Neural cell (in vitro differentiated cells): ENCODE results near the gene MAP4K2.

Source experiments
- EP300 ChIP-seq: fragments of 450-650 bp; conservative IDR thresholded peaks from 2 replicates; pipeline ENCODE4 v1.6.1; 2014; ENCODE audit warnings: antibody characterized with exemption, mild to moderate bottlenecking, moderate library complexity; ENCODE audit not compliant: poor library complexity, severe bottlenecking
- EZH2 ChIP-seq: fragments of 200-600, 300-800 bp; shearing (Covaris generic), sonication (generic); IDR thresholded peaks from 2 replicates; pipeline ENCODE4 v1.6.1; 2014; ENCODE audit warnings: antibody characterized with exemption, low read length, borderline replicate concordance, mild to moderate bottlenecking; ENCODE audit not compliant: insufficient read depth, poor library complexity, severe bottlenecking
- MXI1 ChIP-seq: fragments of 450-650 bp; conservative IDR thresholded peaks from 2 replicates; pipeline ENCODE4 v1.6.1; 2014; ENCODE audit warnings: antibody characterized with exemption, mild to moderate bottlenecking; ENCODE audit not compliant: poor library complexity, severe bottlenecking
- POLR2AphosphoS5 ChIP-seq: IDR thresholded peaks from 2 replicates; pipeline ENCODE4 v1.6.1; 2012
- RAD21 ChIP-seq: fragments of 450-650 bp; conservative IDR thresholded peaks from 2 replicates; pipeline ENCODE4 v1.6.1; 2014; ENCODE audit warnings: antibody characterized with exemption, mild to moderate bottlenecking, moderate library complexity
- SMC3 ChIP-seq: fragments of 450-650 bp; conservative IDR thresholded peaks from 2 replicates; pipeline ENCODE4 v1.6.1; 2014; ENCODE audit warnings: antibody characterized with exemption, mild to moderate bottlenecking, moderate library complexity; ENCODE audit not compliant: poor library complexity
- TAF1 ChIP-seq: IDR thresholded peaks from 2 replicates; pipeline ENCODE4 v1.6.1; 2012; ENCODE audit warnings: low read depth
- TF ChIP-seq, protein P1 (sequence below): fragments of 450-650 bp; IDR thresholded peaks from 2 replicates; pipeline ENCODE4 v1.5.1; 2014; ENCODE audit warnings: antibody characterized with exemption, mild to moderate bottlenecking, moderate library complexity; ENCODE audit not compliant: poor library complexity, severe bottlenecking
- TF ChIP-seq, protein P2 (sequence below): IDR thresholded peaks from 2 replicates; pipeline ENCODE4 v1.6.1; 2012; ENCODE audit warnings: borderline replicate concordance

DNA sequence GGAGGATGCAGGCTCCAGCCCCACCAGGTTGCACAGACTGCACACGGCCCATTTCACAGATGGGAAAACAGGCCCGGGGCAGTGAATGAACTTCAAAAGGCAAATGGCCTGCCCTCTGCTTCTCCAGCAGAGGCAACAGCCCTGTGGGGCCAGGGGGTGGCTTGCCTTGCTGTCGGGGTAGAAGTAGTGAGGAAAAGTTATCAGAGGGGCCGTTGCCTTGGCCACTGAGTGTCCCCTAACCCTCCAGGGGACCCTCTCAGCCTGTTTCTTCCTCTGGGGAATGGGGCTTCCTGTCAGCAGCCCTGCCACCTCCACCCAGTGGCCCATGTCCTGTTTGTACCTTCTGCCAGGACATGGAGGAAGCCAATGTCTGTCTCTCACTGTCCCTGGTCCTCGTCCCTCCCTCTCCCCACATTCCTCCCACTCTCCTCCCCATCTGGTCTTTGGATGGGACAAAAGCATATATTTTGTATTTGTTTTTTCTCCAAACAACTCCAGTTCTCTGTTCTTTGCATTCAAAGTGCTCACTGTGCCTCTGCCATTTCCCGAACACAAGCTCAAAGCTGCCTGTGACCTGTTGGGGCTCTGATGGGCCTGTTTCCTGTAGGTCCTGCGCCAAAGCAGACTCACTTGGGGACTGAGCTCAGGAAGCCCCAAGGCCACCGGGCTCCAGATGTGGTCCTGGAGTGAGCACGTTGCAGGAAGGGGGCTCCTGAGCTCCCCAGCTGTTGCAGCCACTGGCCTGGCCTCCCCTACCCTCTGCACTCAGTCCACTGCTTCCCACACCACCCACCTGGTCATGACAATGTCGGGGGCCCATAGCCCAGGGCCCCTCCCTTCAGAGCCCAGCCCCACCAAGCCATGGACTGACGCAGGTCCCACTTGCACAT lies 9.5 kb downstream of the MAP4K2 start:
- TF ChIP-seq, protein P1, sequence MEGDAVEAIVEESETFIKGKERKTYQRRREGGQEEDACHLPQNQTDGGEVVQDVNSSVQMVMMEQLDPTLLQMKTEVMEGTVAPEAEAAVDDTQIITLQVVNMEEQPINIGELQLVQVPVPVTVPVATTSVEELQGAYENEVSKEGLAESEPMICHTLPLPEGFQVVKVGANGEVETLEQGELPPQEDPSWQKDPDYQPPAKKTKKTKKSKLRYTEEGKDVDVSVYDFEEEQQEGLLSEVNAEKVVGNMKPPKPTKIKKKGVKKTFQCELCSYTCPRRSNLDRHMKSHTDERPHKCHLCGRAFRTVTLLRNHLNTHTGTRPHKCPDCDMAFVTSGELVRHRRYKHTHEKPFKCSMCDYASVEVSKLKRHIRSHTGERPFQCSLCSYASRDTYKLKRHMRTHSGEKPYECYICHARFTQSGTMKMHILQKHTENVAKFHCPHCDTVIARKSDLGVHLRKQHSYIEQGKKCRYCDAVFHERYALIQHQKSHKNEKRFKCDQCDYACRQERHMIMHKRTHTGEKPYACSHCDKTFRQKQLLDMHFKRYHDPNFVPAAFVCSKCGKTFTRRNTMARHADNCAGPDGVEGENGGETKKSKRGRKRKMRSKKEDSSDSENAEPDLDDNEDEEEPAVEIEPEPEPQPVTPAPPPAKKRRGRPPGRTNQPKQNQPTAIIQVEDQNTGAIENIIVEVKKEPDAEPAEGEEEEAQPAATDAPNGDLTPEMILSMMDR: no peak
- TF ChIP-seq TAF1 (no peak), SMC3 (no peak), MXI1 (no peak), EZH2 (no peak), EP300 (no peak), POLR2AphosphoS5 (no peak), RAD21 (no peak)
- TF ChIP-seq, protein P2, sequence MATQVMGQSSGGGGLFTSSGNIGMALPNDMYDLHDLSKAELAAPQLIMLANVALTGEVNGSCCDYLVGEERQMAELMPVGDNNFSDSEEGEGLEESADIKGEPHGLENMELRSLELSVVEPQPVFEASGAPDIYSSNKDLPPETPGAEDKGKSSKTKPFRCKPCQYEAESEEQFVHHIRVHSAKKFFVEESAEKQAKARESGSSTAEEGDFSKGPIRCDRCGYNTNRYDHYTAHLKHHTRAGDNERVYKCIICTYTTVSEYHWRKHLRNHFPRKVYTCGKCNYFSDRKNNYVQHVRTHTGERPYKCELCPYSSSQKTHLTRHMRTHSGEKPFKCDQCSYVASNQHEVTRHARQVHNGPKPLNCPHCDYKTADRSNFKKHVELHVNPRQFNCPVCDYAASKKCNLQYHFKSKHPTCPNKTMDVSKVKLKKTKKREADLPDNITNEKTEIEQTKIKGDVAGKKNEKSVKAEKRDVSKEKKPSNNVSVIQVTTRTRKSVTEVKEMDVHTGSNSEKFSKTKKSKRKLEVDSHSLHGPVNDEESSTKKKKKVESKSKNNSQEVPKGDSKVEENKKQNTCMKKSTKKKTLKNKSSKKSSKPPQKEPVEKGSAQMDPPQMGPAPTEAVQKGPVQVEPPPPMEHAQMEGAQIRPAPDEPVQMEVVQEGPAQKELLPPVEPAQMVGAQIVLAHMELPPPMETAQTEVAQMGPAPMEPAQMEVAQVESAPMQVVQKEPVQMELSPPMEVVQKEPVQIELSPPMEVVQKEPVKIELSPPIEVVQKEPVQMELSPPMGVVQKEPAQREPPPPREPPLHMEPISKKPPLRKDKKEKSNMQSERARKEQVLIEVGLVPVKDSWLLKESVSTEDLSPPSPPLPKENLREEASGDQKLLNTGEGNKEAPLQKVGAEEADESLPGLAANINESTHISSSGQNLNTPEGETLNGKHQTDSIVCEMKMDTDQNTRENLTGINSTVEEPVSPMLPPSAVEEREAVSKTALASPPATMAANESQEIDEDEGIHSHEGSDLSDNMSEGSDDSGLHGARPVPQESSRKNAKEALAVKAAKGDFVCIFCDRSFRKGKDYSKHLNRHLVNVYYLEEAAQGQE: no peak
